Peyer's patch (tissue), 4 donors: Measurements from ENCODE around the gene APPBP2. TPM values are rescaled to one million over a fixed set of nuclear protein-coding genes. Genes with fewer than 3 reads are reported as not detected.
A peak's percentile ranks its signal among the peaks of the same experiment; 100 is the strongest.

Experiments used
- DNase-seq, 3 donors: peaks; one replicate each; pipeline ENCODE4 v3.0.0-alpha.2; 2017 to 2019
- H3K27ac ChIP-seq, 4 donors: fragments of 200-600 bp; sonication (generic); one replicate each; pipeline ENCODE4 v1.5.1; 2016 to 2019
- H3K27me3 ChIP-seq, 2 donors: fragments of 200-600 bp; sonication (generic); one replicate each; pipeline ENCODE4 v1.5.1; 2019
- H3K36me3 ChIP-seq, 3 donors: fragments of 200-600 bp; sonication (generic); one replicate each; pipeline ENCODE4 v1.5.1; 2016 to 2019
- H3K4me1 ChIP-seq, 4 donors: fragments of 200-600 bp; sonication (generic); one replicate each; pipeline ENCODE4 v1.5.1; 2016 to 2019
- H3K4me3 ChIP-seq, 4 donors: fragments of 200-600 bp; sonication (generic); 1 replicate in 3 of 4; 2 replicates in 1 of 4; pipeline ENCODE4 v1.5.1; 2016 to 2019; ENCODE audit warnings: mild to moderate bottlenecking in 1 of 4
- H3K9me3 ChIP-seq, 4 donors: fragments of 200-600 bp; sonication (generic); one replicate each; pipeline ENCODE4 v1.5.1; 2016 to 2019; ENCODE audit warnings: mild to moderate bottlenecking in 1 of 4
- CTCF ChIP-seq, 6 experiments: fragments of 450-650 bp in 4 of 6; fragments of 200-600 bp in 2 of 6; sonication (generic) in 1 of 6; IDR thresholded peaks; one replicate each; pipeline ENCODE4 v1.5.1; 2017 to 2019; ENCODE audit warnings: antibody characterized with exemption in 6 of 6, mild to moderate bottlenecking in 3 of 6, moderate library complexity in 1 of 6
- POLR2A ChIP-seq, 2 donors: fragments of 450-650 bp; IDR thresholded peaks; one replicate each; pipeline ENCODE4 v1.5.1; 2017; ENCODE audit warnings: antibody characterized with exemption in 2 of 2, mild to moderate bottlenecking in 2 of 2, moderate library complexity in 2 of 2
- total RNA-seq, 4 donors: library from RNA; depleted of rRNA; stranded (reverse); fragments of >200 nt; gene quantifications; one replicate each; pipeline ENCODE4 v1.1.0, GENCODE V29; 2016

Gene APPBP2
- total RNA-seq = 10 to 100 TPM; 14.0 to 18.4 (median 15.4) TPM

GRCh38 chr17:60525685-60526514 lies at the start of gene APPBP2:
Gene APPBP2, minus strand, starts transcription at chr17:60526242. Its CDS starts 311 bp downstream, at chr17:60525931.
- Histone ChIP-seq H3K27ac (peak within 1 kb of the TSS; percentile 97 to 100 (median 98)), H3K4me3 (peak within 1 kb of the TSS; percentile 69 to 98 (median 89)), H3K4me1 (peaks cover 0 to 20% (median 9%) of the 10 kb centered on the region in 4 donors), H3K36me3 (no peaks in the 10 kb centered on the region), H3K9me3 (no peaks in the 10 kb centered on the region), H3K27me3 (no peaks in the 10 kb centered on the region)
- DNase-seq = peak; percentile 81 to 92 (median 92)
- no peak for TF ChIP-seq CTCF (IDR thresholded peaks at IDR 0.05)
- TF ChIP-seq POLR2A (IDR thresholded peaks at IDR 0.05) = peak; percentile 85 to 86

- Histone ChIP-seq H3K4me1 (peaks cover 0 to 4% (median 2%) of the 10 kb centered on the region in 4 donors), H3K4me3 (no peak overlapping the region), H3K27me3 (no peaks in the 10 kb centered on the region), H3K27ac (peak overlapping the region in 2 of 4 donors; percentile 49 to 52), H3K9me3 (no peaks in the 10 kb centered on the region), H3K36me3 (no peaks in the 10 kb centered on the region)
- TF ChIP-seq CTCF (IDR thresholded peaks at IDR 0.05) = no peak
- TF ChIP-seq POLR2A (IDR thresholded peaks at IDR 0.05) = no peak
- no peak for DNase-seq
Measured at GRCh38 chr17:60573236-60574051, 47.4 kb upstream of the APPBP2 start.

- no peaks in the 10 kb centered on the region for H3K27me3 ChIP-seq
- TF ChIP-seq POLR2A (IDR thresholded peaks at IDR 0.05) = no peak
- TF ChIP-seq CTCF (IDR thresholded peaks at IDR 0.05) = no peak
- H3K9me3 ChIP-seq = no peaks in the 10 kb centered on the region
- H3K4me1 ChIP-seq = no peaks in the 10 kb centered on the region
- H3K27ac ChIP-seq = no peak overlapping the region
- no peak for DNase-seq
- no peaks in the 10 kb centered on the region for H3K36me3 ChIP-seq
- no peak overlapping the region for H3K4me3 ChIP-seq
Measured at GRCh38 chr17:60565233-60565632, 39.2 kb upstream of the APPBP2 start.

- Histone ChIP-seq H3K27ac (no peak overlapping the region), H3K27me3 (no peaks in the 10 kb centered on the region), H3K4me1 (no peaks in the 10 kb centered on the region), H3K9me3 (no peaks in the 10 kb centered on the region), H3K36me3 (no peaks in the 10 kb centered on the region), H3K4me3 (no peak overlapping the region)
- DNase-seq = no peak
- TF ChIP-seq CTCF (IDR thresholded peaks at IDR 0.05) = no peak
- TF ChIP-seq POLR2A (IDR thresholded peaks at IDR 0.05) = no peak
Measured at GRCh38 chr17:60563743-60564142, 37.7 kb upstream of the APPBP2 start.

- Histone ChIP-seq H3K4me3 (no peak overlapping the region), H3K4me1 (no peaks in the 10 kb centered on the region), H3K9me3 (no peaks in the 10 kb centered on the region), H3K27me3 (no peaks in the 10 kb centered on the region), H3K27ac (no peak overlapping the region), H3K36me3 (no peaks in the 10 kb centered on the region)
- TF ChIP-seq POLR2A (IDR thresholded peaks at IDR 0.05) (no peak), CTCF (IDR thresholded peaks at IDR 0.05) (no peak)
- no peak for DNase-seq
Measured at GRCh38 chr17:60562421-60562820, 36.4 kb upstream of the APPBP2 start.
